GM18511 (cell line): ENCODE measurements around the gene ZNF487.

Source experiments
- ATAC-seq: cut with Tn5 transposase; IDR thresholded peaks from one replicate; pipeline ENCODE4 v1.9.1; 2021; ENCODE audit warnings: mild to moderate bottlenecking, moderate library complexity; ENCODE audit not compliant: unreplicated experiment

ZNF487 gene

DNA sequence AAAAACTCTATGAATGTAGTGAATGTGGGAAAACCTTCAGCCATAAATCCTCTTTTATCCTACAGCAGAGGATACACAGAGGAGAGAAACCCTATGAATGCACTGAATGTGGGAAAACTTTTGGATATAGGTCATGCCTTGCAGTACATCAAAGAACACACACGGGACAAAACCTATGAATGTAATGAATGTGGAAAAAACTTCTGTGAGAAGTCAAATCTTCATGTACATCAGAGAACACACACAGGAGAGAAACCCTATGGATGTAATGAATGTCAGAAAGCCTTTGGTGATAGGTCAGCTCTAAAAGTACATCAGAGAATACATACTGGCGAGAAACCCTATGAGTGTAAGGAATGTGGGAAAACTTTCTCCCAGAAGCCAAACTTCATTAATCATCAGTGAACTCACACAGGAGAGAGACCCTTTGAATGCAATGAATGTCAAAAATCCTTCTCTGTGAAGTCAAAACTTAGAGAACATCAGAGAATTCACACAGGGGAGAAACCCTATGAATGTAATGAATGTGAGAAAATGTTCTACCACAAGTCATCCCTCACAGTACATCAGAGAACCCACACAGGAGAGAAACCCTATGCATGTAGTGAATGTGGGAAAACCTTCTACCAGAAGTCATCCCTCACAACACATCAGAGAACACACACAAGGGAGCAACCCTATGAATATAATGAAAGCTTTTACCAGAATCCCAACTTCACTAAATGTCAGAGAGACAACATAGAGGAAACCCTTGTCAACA is 45.6 kb downstream of the ZNF487 start:
- ATAC-seq: no peak

DNA sequence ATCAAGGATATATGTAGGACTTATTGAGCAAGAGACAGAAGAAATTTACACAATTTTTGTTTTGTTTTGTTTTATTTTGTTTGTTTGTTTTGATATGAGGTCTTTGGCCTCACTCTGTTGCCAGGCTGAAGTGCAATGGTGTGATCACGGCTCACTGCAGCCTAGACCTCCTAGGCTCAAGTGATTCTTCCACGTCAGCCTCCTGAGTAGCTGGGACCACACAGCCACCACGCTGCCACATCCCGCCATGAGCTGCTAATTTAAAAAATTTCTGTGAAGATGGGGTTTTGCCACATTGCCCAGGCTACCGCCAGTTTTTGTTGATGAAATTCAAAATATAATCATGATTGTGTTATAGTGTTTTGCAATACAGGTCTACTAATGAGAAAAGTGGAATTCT is 54.9 kb downstream of the ZNF487 start:
- ATAC-seq: no peak

GRCh38 chr10:43502931-43503330 is 66.0 kb downstream of the ZNF487 start:
- no peak for ATAC-seq

- no peak for ATAC-seq
Measured at GRCh38 chr10:43524434-43525247, 87.7 kb downstream of the ZNF487 start.
